OCI-M2 (cell line): ENCODE data around the gene H2AZ1.

Experiments used
- DNase-seq: peaks from one replicate; lab custom pipeline; 2025; ENCODE audit not compliant: unreplicated experiment; lab: John Stamatoyannopoulos, UW

H2AZ1 gene

GRCh38 chr4:99946356-99947189, 3.5 kb downstream of the H2AZ1 start, which contains the start of gene DNAJB14:
DNAJB14 (minus strand) TSS chr4:99946618; CDS start chr4:99946571, 47 bp downstream.
- no peak for DNase-seq

- DNase-seq, result no peak
These were observed 4.2 kb downstream of the H2AZ1 start for GRCh38 chr4:99945718-99946355.

- no peak for DNase-seq
These were observed 6.1 kb downstream of the H2AZ1 start for GRCh38 chr4:99943904-99944437.

GRCh38 chr4:99938243-99938753, 11.8 kb downstream of the H2AZ1 start:
- no peak for DNase-seq

- DNase-seq, result no peak
These were observed 15.2 kb downstream of the H2AZ1 start for GRCh38 chr4:99934891-99935290.

GRCh38 chr4:99927566-99927965, 22.5 kb downstream of the H2AZ1 start:
- no peak for DNase-seq

GRCh38 chr4:99921174-99921573, 28.9 kb downstream of the H2AZ1 start:
- DNase-seq, result no peak

- no peak for DNase-seq
These were observed 31.4 kb downstream of the H2AZ1 start for GRCh38 chr4:99918656-99919055.

GRCh38 chr4:99917575-99917974, 32.5 kb downstream of the H2AZ1 start:
- no peak for DNase-seq

- DNase-seq, result no peak
These were observed 34.6 kb downstream of the H2AZ1 start for GRCh38 chr4:99915449-99915848.
